ENCODE data around the gene DOK6.

Gene DOK6

GRCh38 chr18:69689121-69689759 is 288.6 kb downstream of the DOK6 start:
- no peak for DNase-seq (ENCODE audit: low spot score)

- DNase-seq (ENCODE audit: low spot score) = no peak
These were observed 290.5 kb downstream of the DOK6 start for GRCh38 chr18:69691008-69691760.

GRCh38 chr18:69697069-69697468 is 296.4 kb downstream of the DOK6 start:
- no peak for DNase-seq (ENCODE audit: low spot score)

- DNase-seq (ENCODE audit: low spot score) = no peak
These were observed 297.0 kb downstream of the DOK6 start for GRCh38 chr18:69697689-69698088.

GRCh38 chr18:69701305-69701704 is 300.6 kb downstream of the DOK6 start:
- no peak for DNase-seq (ENCODE audit: low spot score)

- no peak for DNase-seq (ENCODE audit: low spot score)
These were observed 302.8 kb downstream of the DOK6 start for GRCh38 chr18:69703461-69703860.

- DNase-seq (ENCODE audit: low spot score) = no peak
These were observed 305.3 kb downstream of the DOK6 start for GRCh38 chr18:69705987-69706386.

GRCh38 chr18:69708844-69709243 is 308.2 kb downstream of the DOK6 start:
- DNase-seq (ENCODE audit: low spot score) = no peak

GRCh38 chr18:69715191-69715795 is 314.6 kb downstream of the DOK6 start:
- no peak for DNase-seq (ENCODE audit: low spot score)

GRCh38 chr18:69717586-69717985 is 316.9 kb downstream of the DOK6 start:
- DNase-seq (ENCODE audit: low spot score) = no peak

GRCh38 chr18:69718912-69719547 is 318.3 kb downstream of the DOK6 start:
- no peak for DNase-seq (ENCODE audit: low spot score)

- DNase-seq (ENCODE audit: low spot score) = no peak
These were observed 319.7 kb downstream of the DOK6 start for GRCh38 chr18:69720422-69720821.

- DNase-seq (ENCODE audit: low spot score) = no peak
These were observed 322.7 kb downstream of the DOK6 start for GRCh38 chr18:69723434-69723833.

- no peak for DNase-seq (ENCODE audit: low spot score)
These were observed 324.3 kb downstream of the DOK6 start for GRCh38 chr18:69725009-69725408.

- no peak for DNase-seq (ENCODE audit: low spot score)
These were observed 325.3 kb downstream of the DOK6 start for GRCh38 chr18:69725855-69726508.

GRCh38 chr18:69727912-69728572 is 327.4 kb downstream of the DOK6 start:
- DNase-seq (ENCODE audit: low spot score) = no peak

- no peak for DNase-seq (ENCODE audit: low spot score)
These were observed 330.0 kb downstream of the DOK6 start for GRCh38 chr18:69730664-69731063.

- no peak for DNase-seq (ENCODE audit: low spot score)
These were observed 333.8 kb downstream of the DOK6 start for GRCh38 chr18:69734536-69734935.

GRCh38 chr18:69736730-69737129 is 336.0 kb downstream of the DOK6 start:
- no peak for DNase-seq (ENCODE audit: low spot score)

- DNase-seq (ENCODE audit: low spot score) = no peak
These were observed 337.2 kb downstream of the DOK6 start for GRCh38 chr18:69737851-69738250.

- DNase-seq (ENCODE audit: low spot score) = no peak
These were observed 346.7 kb downstream of the DOK6 start for GRCh38 chr18:69747388-69747787.
